H1 (cell line): ENCODE data around the gene ARHGAP26. TPM values are rescaled to one million over a fixed set of nuclear protein-coding genes. Genes with fewer than 3 reads are reported as not detected.

ENCODE experiments used
- CTCF ChIA-PET: fragments of 300-600 bp; sonication (Branson Sonifier 250); formaldehyde crosslinking; loops from one replicate; lab custom pipeline; 2021; ENCODE audit not compliant: partially characterized antibody; lab: Charles Lee
- POLR2A ChIA-PET: fragments of 300-600 bp; sonication (Branson Sonifier 250); formaldehyde crosslinking; loops from one replicate; lab custom pipeline; 2021; ENCODE audit warnings: inconsistent platforms; ENCODE audit not compliant: partially characterized antibody; lab: Charles Lee
- DNase-seq, 2 experiments: peaks; one replicate each; pipeline versions ENCODE4 v3.0.0 to v3.0.0-alpha.2; 2010 to 2022; ENCODE audit warnings: low spot score in 2 of 2, low read depth in 1 of 2, mixed read lengths in 1 of 2
- FAIRE-seq: peaks from 2 replicates; lab custom pipeline; 2011; peaks lifted over from hg19 to GRCh38; lab: Jason Lieb, UNC
- H2AFZ ChIP-seq: 2 replicates; pipeline ENCODE4 v1.8.1; 2012; ENCODE audit warnings: low read length, inconsistent platforms
- H2AK5ac ChIP-seq: 2 replicates; pipeline ENCODE4 v1.6.1; 2013; ENCODE audit warnings: low read depth, low read length
- H2BK120ac ChIP-seq: replicated peaks from 2 replicates; pipeline ENCODE3; 2013; ENCODE audit warnings: low read depth, low read length, inconsistent platforms
- H2BK12ac ChIP-seq: 2 replicates; pipeline ENCODE4 v1.6.1; 2013; ENCODE audit warnings: low read depth, low read length
- H2BK15ac ChIP-seq: 2 replicates; pipeline ENCODE4 v1.6.1; 2013; ENCODE audit warnings: low read length
- H2BK20ac ChIP-seq: 2 replicates; pipeline ENCODE4 v1.6.1; 2013; ENCODE audit warnings: low read length
- H2BK5ac ChIP-seq: 2 replicates; pipeline ENCODE4 v1.6.1; 2013; ENCODE audit warnings: low read depth, low read length
- H3K14ac ChIP-seq: 2 replicates; pipeline ENCODE4 v1.6.1; 2013; ENCODE audit warnings: inconsistent platforms; ENCODE audit not compliant: insufficient read length
- H3K18ac ChIP-seq: 2 replicates; pipeline ENCODE4 v1.6.1; 2013; ENCODE audit warnings: low read length; ENCODE audit errors: extremely low read depth
- H3K23ac ChIP-seq: 2 replicates; pipeline ENCODE4 v1.6.1; 2013; ENCODE audit warnings: inconsistent platforms; ENCODE audit not compliant: insufficient read length
- H3K23me2 ChIP-seq: 2 replicates; pipeline ENCODE4 v1.6.1; 2013; ENCODE audit warnings: low read depth, low read length
- H3K27ac ChIP-seq: 2 replicates; pipeline ENCODE4 v1.6.1; 2011; ENCODE audit warnings: low read depth, low read length, inconsistent platforms
- H3K27me3 ChIP-seq, 4 experiments: replicated peaks in 1 of 4; 1 replicate in 1 of 4; 2 replicates in 3 of 4; pipeline versions ENCODE4 v1.6.1 to v1.8.1; 2011 to 2013; ENCODE audit warnings: low read length in 3 of 4, mild to moderate bottlenecking in 3 of 4, inconsistent platforms in 2 of 4, mixed read lengths in 2 of 4, moderate library complexity in 1 of 4; ENCODE audit not compliant: control insufficient read depth in 3 of 4, insufficient read depth in 3 of 4; ENCODE audit errors: extremely low read depth in 1 of 4
- H3K36me3 ChIP-seq, 4 experiments: 2 replicates each; pipeline versions ENCODE4 v1.6.1 to v1.8.1; 2011 to 2013; ENCODE audit warnings: mild to moderate bottlenecking in 4 of 4, low read length in 3 of 4, moderate library complexity in 2 of 4, control low read depth in 1 of 4, inconsistent platforms in 1 of 4; ENCODE audit not compliant: insufficient read depth in 4 of 4, control insufficient read depth in 2 of 4
- H3K4ac ChIP-seq: replicated peaks from 2 replicates; pipeline ENCODE3; 2013; ENCODE audit warnings: low read length, low read depth, mixed read lengths, inconsistent platforms; ENCODE audit not compliant: insufficient read length
- H3K4me1 ChIP-seq, 4 experiments: replicated peaks in 1 of 4; 1 replicate in 1 of 4; 2 replicates in 3 of 4; pipeline versions ENCODE4 v1.6.1 to v1.8.1; 2011 to 2013; ENCODE audit warnings: low read length in 3 of 4, inconsistent platforms in 2 of 4, mixed read lengths in 1 of 4; ENCODE audit not compliant: insufficient read depth in 4 of 4, control insufficient read depth in 3 of 4
- H3K4me2 ChIP-seq, 2 experiments: 2 replicates each; pipeline versions ENCODE4 v1.6.1 to v1.8.1; 2011 to 2013; ENCODE audit warnings: low read depth in 2 of 2, low read length in 2 of 2, control low read depth in 1 of 2, inconsistent platforms in 1 of 2, mild to moderate bottlenecking in 1 of 2; ENCODE audit not compliant: insufficient read depth in 1 of 2
- H3K4me3 ChIP-seq, 4 experiments: fragments of 200-600, 300-600 bp in 1 of 4; sonication (generic), shearing (Covaris generic), sonication (Bioruptor Twin) in 1 of 4; 2 replicates each; pipeline versions ENCODE4 v1.5.1 to v1.8.1; 2011 to 2016; ENCODE audit warnings: low read length in 4 of 4, low read depth in 3 of 4, control low read depth in 2 of 4, inconsistent platforms in 2 of 4, mild to moderate bottlenecking in 2 of 4, mixed read lengths in 1 of 4, moderate library complexity in 1 of 4; ENCODE audit not compliant: insufficient read depth in 2 of 4; ENCODE audit errors: extremely low read depth in 1 of 4
- H3K56ac ChIP-seq: replicated peaks from 2 replicates; pipeline ENCODE3; 2013; ENCODE audit warnings: low read depth, mild to moderate bottlenecking, mixed read lengths, low read length, inconsistent platforms; ENCODE audit not compliant: insufficient read length
- H3K79me1 ChIP-seq: 2 replicates; pipeline ENCODE4 v1.6.1; 2013; ENCODE audit warnings: low read depth, low read length, control low read depth
- H3K79me2 ChIP-seq, 2 experiments: 2 replicates each; pipeline versions ENCODE4 v1.6.1 to v1.8.1; 2012 to 2013; ENCODE audit warnings: low read length in 2 of 2, mild to moderate bottlenecking in 2 of 2, inconsistent platforms in 1 of 2; ENCODE audit not compliant: insufficient read depth in 2 of 2, control insufficient read depth in 1 of 2
- H3K9ac ChIP-seq, 4 experiments: replicated peaks in 1 of 4; 1 replicate in 1 of 4; 2 replicates in 3 of 4; pipeline versions ENCODE4 v1.6.1 to v1.8.1; 2011 to 2013; ENCODE audit warnings: low read depth in 3 of 4, low read length in 3 of 4, control low read depth in 2 of 4, mild to moderate bottlenecking in 2 of 4, moderate library complexity in 2 of 4, inconsistent platforms in 1 of 4; ENCODE audit errors: extremely low read depth in 1 of 4
- H3K9me3 ChIP-seq, 2 experiments: 2 replicates each; pipeline versions ENCODE4 v1.6.1 to v1.8.1; 2012 to 2013; ENCODE audit warnings: mild to moderate bottlenecking in 2 of 2, moderate library complexity in 2 of 2, control low read depth in 1 of 2, inconsistent platforms in 1 of 2, low read depth in 1 of 2, low read length in 1 of 2, mixed read lengths in 1 of 2; ENCODE audit not compliant: insufficient read depth in 2 of 2
- H4K20me1 ChIP-seq, 2 experiments: replicated peaks in 1 of 2; 2 replicates each; pipeline versions ENCODE3 to v1.8.1; 2011 to 2013; ENCODE audit warnings: inconsistent platforms in 2 of 2, low read length in 2 of 2, mild to moderate bottlenecking in 1 of 2; ENCODE audit not compliant: insufficient read depth in 2 of 2, control insufficient read depth in 1 of 2
- H4K5ac ChIP-seq: 2 replicates; pipeline ENCODE4 v1.6.1; 2013; ENCODE audit warnings: low read length, low read depth, mixed read lengths, inconsistent platforms; ENCODE audit not compliant: insufficient read length
- H4K8ac ChIP-seq: 2 replicates; pipeline ENCODE4 v1.8.0; 2013; ENCODE audit warnings: mild to moderate bottlenecking, moderate library complexity, low read length, inconsistent platforms; ENCODE audit not compliant: insufficient read depth; ENCODE audit errors: extremely low read depth
- H4K91ac ChIP-seq: replicated peaks from 2 replicates; pipeline ENCODE3; 2013; ENCODE audit warnings: low read length, mixed read lengths, inconsistent platforms; ENCODE audit not compliant: insufficient read length
- ASH2L ChIP-seq: fragments of 200-600, 300-600 bp; sonication (generic); IDR thresholded peaks from one replicate; pipeline ENCODE4 v1.7.1; 2017; ENCODE audit warnings: low read length
- BACH1 ChIP-seq: IDR thresholded peaks from 2 replicates; pipeline ENCODE4 v1.6.1; 2012; ENCODE audit warnings: low read length, improper control_type of control experiment
- BRCA1 ChIP-seq: IDR thresholded peaks from 2 replicates; pipeline ENCODE4 v1.6.1; 2012; ENCODE audit warnings: low read depth, low read length, improper control_type of control experiment
- FOSL1 ChIP-seq: IDR thresholded peaks from 2 replicates; pipeline ENCODE4 v1.6.1; 2011; ENCODE audit warnings: mild to moderate bottlenecking, low read depth, low read length, moderate library complexity; ENCODE audit not compliant: insufficient read depth
- GABPA ChIP-seq: IDR thresholded peaks from 2 replicates; pipeline ENCODE4 v1.6.1; 2011; ENCODE audit warnings: mild to moderate bottlenecking, low read length, moderate library complexity, borderline replicate concordance; ENCODE audit not compliant: insufficient read depth
- KDM4A ChIP-seq: IDR thresholded peaks from one replicate; pipeline ENCODE4 v1.7.1; 2012; ENCODE audit warnings: low read depth, mild to moderate bottlenecking, moderate library complexity, low read length, inconsistent platforms; ENCODE audit not compliant: severe bottlenecking
- NANOG ChIP-seq: IDR thresholded peaks from 2 replicates; pipeline ENCODE4 v1.6.1; 2011; ENCODE audit warnings: low read length, low read depth, mild to moderate bottlenecking, inconsistent platforms; ENCODE audit not compliant: insufficient read depth, poor library complexity, severe bottlenecking
- NRF1 ChIP-seq: IDR thresholded peaks from 2 replicates; pipeline ENCODE4 v1.6.1; 2011; ENCODE audit warnings: mild to moderate bottlenecking, low read depth, low read length, improper control_type of control experiment
- SAP30 ChIP-seq: fragments of 300-600 bp; sonication (generic); IDR thresholded peaks from 2 replicates; pipeline ENCODE4 v1.7.1; 2012; ENCODE audit warnings: low read length, moderate library complexity, mild to moderate bottlenecking, inconsistent platforms; ENCODE audit not compliant: insufficient read depth, insufficient replicate concordance
- SIX5 ChIP-seq: IDR thresholded peaks from 2 replicates; pipeline ENCODE4 v1.6.1; 2011; ENCODE audit warnings: mild to moderate bottlenecking, low read depth, low read length
- SUZ12 ChIP-seq: fragments of 200-600 bp; sonication (generic); IDR thresholded peaks from 2 replicates; pipeline ENCODE4 v1.6.1; 2012; ENCODE audit warnings: mild to moderate bottlenecking, inconsistent platforms, low read length, moderate library complexity, mixed read lengths
- WGBS, 2 experiments: shearing (Covaris generic) in 1 of 2; methylation state at CpG; one replicate each; pipeline versions ENCODE4 v1.1.6 to v1.1.7; 2013 to 2015; ENCODE audit warnings: low lambda C conversion rate in 2 of 2, mixed read lengths in 2 of 2, inconsistent platforms in 1 of 2, low coverage in 1 of 2, missing lambda C conversion rate in 1 of 2; ENCODE audit not compliant: insufficient replicate concordance in 2 of 2, insufficient coverage in 1 of 2, insufficient read length in 1 of 2; ENCODE audit errors: extremely low coverage in 1 of 2, missing lambda C conversion rate in 1 of 2; 5-methylcytosine and 5-hydroxymethylcytosine counted together
- polyA plus RNA-seq, 7 experiments: library from polyadenylated mRNA; depleted of rRNA in 3 of 7; stranded (reverse) in 5 of 7; unstranded in 2 of 7; fragments of >200 nt in 5 of 7; fragments of 200-250 nt in 2 of 7; gene quantifications; 1 replicate in 5 of 7; 2 replicates in 1 of 7; 4 replicates in 1 of 7; pipeline versions ENCODE4 v1.2.1 to v1.2.3, GENCODE V29; 2011 to 2013; ENCODE audit warnings: missing spikeins in 2 of 7, mixed read lengths in 2 of 7
- total RNA-seq: library from RNA; stranded (reverse); fragmentation: NEBNext Ultra II Directional; extraction: Animal tissue kit (Norgen Biotek cat#: 25700); gene quantifications from 2 replicates; pipeline ENCODE4 v1.2.1, GENCODE V29; 2021
- TF ChIP-seq, protein P1 (sequence below), 3 experiments: IDR thresholded peaks; 1 replicate in 2 of 3; 2 replicates in 1 of 3; pipeline versions ENCODE4 v1.5.1 to v1.6.1; 2011; ENCODE audit warnings: low read length in 3 of 3, mild to moderate bottlenecking in 3 of 3, inconsistent platforms in 2 of 3, low read depth in 1 of 3, moderate library complexity in 1 of 3; ENCODE audit not compliant: insufficient read depth in 1 of 3; ENCODE audit errors: control extremely low read depth in 1 of 3

Gene ARHGAP26
- total and polyA plus RNA-seq, 2 of the 8 experiments (the other 6 are each of a cell fraction or from before 2014, with no cell fraction given): 7.1 to 24.8 TPM

DNA sequence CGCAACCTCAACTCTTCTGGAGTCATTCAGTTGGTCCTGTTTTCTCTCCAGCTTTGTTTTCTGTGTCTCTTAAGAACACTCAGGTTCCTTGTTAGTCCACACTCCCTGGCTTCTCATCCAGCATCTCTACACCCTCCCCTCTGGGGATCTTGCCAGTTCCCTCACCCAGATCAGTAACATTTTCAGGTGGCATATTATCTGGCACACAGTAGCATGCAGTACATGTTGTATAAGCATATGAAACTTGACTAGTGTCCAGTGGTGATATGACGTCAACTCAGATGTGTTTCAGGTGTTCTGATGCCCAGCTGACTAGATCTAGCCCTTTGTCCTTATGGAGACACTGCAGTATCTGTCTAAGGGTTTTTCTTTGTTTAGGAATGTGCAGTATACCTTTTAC lies 184.3 kb downstream of the ARHGAP26 start:
- Histone ChIP-seq H2BK5ac (no peak overlapping the region), H2BK20ac (no peak overlapping the region), H3K27ac (no peak overlapping the region), H3K4me1 (no peaks in the 10 kb centered on the region), H2AK5ac (no peak overlapping the region), H4K5ac (no peak overlapping the region), H3K79me2 (no peaks in the 10 kb centered on the region), H3K27me3 (no peaks in the 10 kb centered on the region), H2BK120ac (no peak overlapping the region), H4K20me1 (no peaks in the 10 kb centered on the region), H3K9ac (no peak overlapping the region), H3K36me3 (peaks cover 0 to 2% (median 0%) of the 10 kb centered on the region in 4 experiments; a peak in 2 of 8 replicates), H3K23me2 (no peaks in the 10 kb centered on the region), H3K4ac (no peak overlapping the region), H3K23ac (no peak overlapping the region), H4K91ac (no peak overlapping the region), H4K8ac (no peak overlapping the region), H2AFZ (no peak overlapping the region), H3K9me3 (no peaks in the 10 kb centered on the region; a peak in 1 of 4 replicates), H3K4me3 (no peak overlapping the region), H3K79me1 (no peaks in the 10 kb centered on the region), H3K56ac (no peak overlapping the region), H2BK12ac (no peak overlapping the region), H3K4me2 (no peak overlapping the region), H3K14ac (no peak overlapping the region), H2BK15ac (no peak overlapping the region), H3K18ac (no peak overlapping the region)
- 91% methylated on average over 2 of the region's 2 CpGs; no CpG with 5 or more reads in 1 of the 2 experiments for WGBS, 2 experiments
- ChIA-PET CTCF (no interaction called here), POLR2A (no interaction called here)
- no peak for DNase-seq
- FAIRE-seq: no peak
- TF ChIP-seq SAP30 (no peak), GABPA (no peak), NANOG (no peak), SIX5 (no peak), FOSL1 (no peak), BACH1 (no peak), NRF1 (no peak), SUZ12 (no peak), ASH2L (no peak), BRCA1 (no peak), KDM4A (no peak)
- TF ChIP-seq, protein P1, sequence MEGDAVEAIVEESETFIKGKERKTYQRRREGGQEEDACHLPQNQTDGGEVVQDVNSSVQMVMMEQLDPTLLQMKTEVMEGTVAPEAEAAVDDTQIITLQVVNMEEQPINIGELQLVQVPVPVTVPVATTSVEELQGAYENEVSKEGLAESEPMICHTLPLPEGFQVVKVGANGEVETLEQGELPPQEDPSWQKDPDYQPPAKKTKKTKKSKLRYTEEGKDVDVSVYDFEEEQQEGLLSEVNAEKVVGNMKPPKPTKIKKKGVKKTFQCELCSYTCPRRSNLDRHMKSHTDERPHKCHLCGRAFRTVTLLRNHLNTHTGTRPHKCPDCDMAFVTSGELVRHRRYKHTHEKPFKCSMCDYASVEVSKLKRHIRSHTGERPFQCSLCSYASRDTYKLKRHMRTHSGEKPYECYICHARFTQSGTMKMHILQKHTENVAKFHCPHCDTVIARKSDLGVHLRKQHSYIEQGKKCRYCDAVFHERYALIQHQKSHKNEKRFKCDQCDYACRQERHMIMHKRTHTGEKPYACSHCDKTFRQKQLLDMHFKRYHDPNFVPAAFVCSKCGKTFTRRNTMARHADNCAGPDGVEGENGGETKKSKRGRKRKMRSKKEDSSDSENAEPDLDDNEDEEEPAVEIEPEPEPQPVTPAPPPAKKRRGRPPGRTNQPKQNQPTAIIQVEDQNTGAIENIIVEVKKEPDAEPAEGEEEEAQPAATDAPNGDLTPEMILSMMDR (IDR thresholded peaks at IDR 0.05; ENCODE audit: control extremely low read depth in 1 of 3, insufficient read depth in 1 of 3, low read depth in 1 of 3, low read length in 3 of 3): no peak
